IMR-90 (cell line): Measurements from ENCODE around the gene UAP1. TPM values are rescaled to one million over a fixed set of nuclear protein-coding genes. Genes with fewer than 3 reads are reported as not detected.

Experiments
- ATAC-seq: fragments of 200-7000 bp; cut with Tn5 transposase; 2 replicates; pipeline ENCODE4 v1.9.1; 2020; ENCODE audit warnings: low read depth, mild to moderate bottlenecking, moderate library complexity
- BruUV-seq: library from RNA; stranded (reverse); fragments of 400-500 nt; replicated peaks from 2 replicates; lab custom pipeline; 2021; lab: Mats Ljungman, UMichigan
- CTCF ChIA-PET: fragments of 300-600 bp; formaldehyde crosslinking; extraction: SDS; loops from one replicate; lab custom pipeline; 2021; ENCODE audit warnings: antibody characterized with exemption; lab: Yijun Ruan, JAX
- POLR2A ChIA-PET: fragments of 300-600 bp; sonication (Branson Sonifier 250); formaldehyde crosslinking; loops from one replicate; lab custom pipeline; 2022; ENCODE audit warnings: antibody characterized with exemption; ENCODE audit not compliant: unreplicated experiment; lab: Charles Lee
- DNase-seq: peaks from one replicate; pipeline ENCODE4 v3.0.0; 2013
- H2AFZ ChIP-seq: replicated peaks from 2 replicates; pipeline ENCODE3; 2013; ENCODE audit warnings: low read length, mild to moderate bottlenecking; ENCODE audit not compliant: poor library complexity
- H2AK5ac ChIP-seq: 2 replicates; pipeline ENCODE4 v1.6.1; 2013; ENCODE audit warnings: low read depth, low read length, inconsistent platforms
- H2AK9ac ChIP-seq: replicated peaks from 2 replicates; pipeline ENCODE3; 2013; ENCODE audit warnings: mild to moderate bottlenecking, low read depth, low read length, moderate library complexity; ENCODE audit not compliant: poor library complexity
- H2BK120ac ChIP-seq: 2 replicates; pipeline ENCODE4 v1.6.1; 2013; ENCODE audit warnings: low read depth, low read length, inconsistent platforms
- H2BK15ac ChIP-seq: 3 replicates; pipeline ENCODE4 v1.6.1; 2013; ENCODE audit warnings: low read depth, low read length, inconsistent platforms
- H2BK20ac ChIP-seq: 2 replicates; pipeline ENCODE4 v1.6.1; 2013; ENCODE audit warnings: low read depth, mild to moderate bottlenecking, inconsistent platforms, low read length, moderate library complexity
- H2BK5ac ChIP-seq: 2 replicates; pipeline ENCODE4 v1.6.1; 2013; ENCODE audit warnings: mild to moderate bottlenecking, low read depth, low read length, inconsistent platforms; ENCODE audit not compliant: poor library complexity, severe bottlenecking
- H3K14ac ChIP-seq: replicated peaks from 2 replicates; pipeline ENCODE4 v1.6.1; 2013; ENCODE audit warnings: low read depth, low read length, inconsistent platforms
- H3K18ac ChIP-seq: 2 replicates; pipeline ENCODE4 v1.6.1; 2013; ENCODE audit warnings: low read depth, low read length, control low read depth
- H3K23ac ChIP-seq: 2 replicates; pipeline ENCODE4 v1.6.1; 2013; ENCODE audit warnings: low read depth, low read length, inconsistent platforms
- H3K27ac ChIP-seq: 2 replicates; pipeline ENCODE4 v1.5.1; 2013; ENCODE audit warnings: mild to moderate bottlenecking, control low read depth, low read length; ENCODE audit not compliant: insufficient read depth
- H3K27me3 ChIP-seq: 2 replicates; pipeline ENCODE4 v1.6.1; 2013; ENCODE audit warnings: low read length; ENCODE audit not compliant: control insufficient read depth, insufficient read depth
- H3K36me3 ChIP-seq: 2 replicates; pipeline ENCODE4 v1.6.1; 2013; ENCODE audit warnings: low read length, mixed read lengths; ENCODE audit not compliant: control insufficient read depth, insufficient read depth
- H3K4ac ChIP-seq: 2 replicates; pipeline ENCODE4 v1.6.1; 2013; ENCODE audit warnings: low read depth, low read length, inconsistent platforms
- H3K4me1 ChIP-seq: 2 replicates; pipeline ENCODE4 v1.6.1; 2013; ENCODE audit warnings: low read length, mixed read lengths; ENCODE audit not compliant: control insufficient read depth, insufficient read depth
- H3K4me2 ChIP-seq: 2 replicates; pipeline ENCODE4 v1.6.1; 2013; ENCODE audit warnings: low read depth, mild to moderate bottlenecking, control low read depth, low read length, moderate library complexity
- H3K4me3 ChIP-seq: 2 replicates; pipeline ENCODE4 v1.5.1; 2013; ENCODE audit warnings: low read depth, mild to moderate bottlenecking, control low read depth, low read length, moderate library complexity; ENCODE audit not compliant: insufficient read depth
- H3K56ac ChIP-seq: 2 replicates; pipeline ENCODE4 v1.6.1; 2013; ENCODE audit warnings: low read length, inconsistent platforms; ENCODE audit not compliant: insufficient read depth; ENCODE audit errors: extremely low read depth
- H3K79me1 ChIP-seq, 2 experiments: 2 replicates each; pipeline ENCODE4 v1.6.1; 2013; ENCODE audit warnings: low read length in 2 of 2, inconsistent platforms in 1 of 2, low read depth in 1 of 2
- H3K9ac ChIP-seq: 2 replicates; pipeline ENCODE4 v1.6.1; 2013; ENCODE audit warnings: low read depth, low read length, control low read depth
- H3K9me1 ChIP-seq: 2 replicates; pipeline ENCODE4 v1.6.1; 2013; ENCODE audit warnings: low read length, inconsistent platforms; ENCODE audit not compliant: insufficient read depth
- H3K9me3 ChIP-seq: 2 replicates; pipeline ENCODE4 v1.6.1; 2013; ENCODE audit warnings: low read length; ENCODE audit not compliant: control insufficient read depth, insufficient read depth
- H4K20me1 ChIP-seq: 2 replicates; pipeline ENCODE4 v1.6.1; 2013; ENCODE audit warnings: low read length, inconsistent platforms; ENCODE audit not compliant: insufficient read depth
- H4K5ac ChIP-seq: 2 replicates; pipeline ENCODE4 v1.6.1; 2013; ENCODE audit warnings: mild to moderate bottlenecking, low read depth, low read length, control low read depth
- H4K8ac ChIP-seq, 2 experiments: 2 replicates each; pipeline ENCODE4 v1.6.1; 2013; ENCODE audit warnings: low read depth in 2 of 2, low read length in 2 of 2, control low read depth in 1 of 2, inconsistent platforms in 1 of 2
- H4K91ac ChIP-seq: 2 replicates; pipeline ENCODE4 v1.6.1; 2013; ENCODE audit warnings: low read depth, low read length, inconsistent platforms; ENCODE audit not compliant: insufficient read depth
- CHD1 ChIP-seq: IDR thresholded peaks from 2 replicates; pipeline ENCODE4 v1.6.1; 2012; ENCODE audit warnings: low read depth, low read length, improper control_type of control experiment
- MAFK ChIP-seq: IDR thresholded peaks from 2 replicates; pipeline ENCODE4 v1.6.1; 2012; ENCODE audit warnings: low read depth, low read length, improper control_type of control experiment
- MXI1 ChIP-seq: IDR thresholded peaks from 2 replicates; pipeline ENCODE4 v1.6.1; 2012; ENCODE audit warnings: low read depth, mild to moderate bottlenecking, low read length, moderate library complexity, borderline replicate concordance
- NFE2L2 ChIP-seq: fragments of 150-350 bp; IDR thresholded peaks from 2 replicates; pipeline ENCODE4 v1.6.1; 2016; ENCODE audit warnings: low read depth, mild to moderate bottlenecking, low read length
- SMC3 ChIP-seq: fragments of 150-350 bp; IDR thresholded peaks from 2 replicates; pipeline ENCODE4 v1.6.1; 2016; ENCODE audit warnings: low read depth, mild to moderate bottlenecking, antibody characterized with exemption, low read length, moderate library complexity
- USF2 ChIP-seq: fragments of 150-350 bp; IDR thresholded peaks from 2 replicates; pipeline ENCODE4 v1.6.1; 2017; ENCODE audit warnings: mild to moderate bottlenecking, antibody characterized with exemption, low read length, low read depth
- WGBS, 2 experiments: methylation state at CpG; one replicate each; pipeline versions ENCODE4 v1.1.5 to v1.1.7; 2013; ENCODE audit warnings: missing lambda C conversion rate in 2 of 2; ENCODE audit not compliant: insufficient read length in 1 of 2; ENCODE audit errors: extremely low coverage in 2 of 2; 5-methylcytosine and 5-hydroxymethylcytosine counted together
- dilution Hi-C: fragments of 300-500 bp; cut with HindIII; formaldehyde crosslinking; loops from one replicate; pipeline ENCODE4 v1.14.3; 2018; ENCODE audit warnings: low sequenced_read_pairs; ENCODE audit not compliant: unreplicated experiment
- in situ Hi-C: fragments of 300-500 bp; cut with MboI; formaldehyde crosslinking; loops from 3 replicates; pipeline ENCODE4 v1.14.3; 2019; ENCODE audit warnings: low sequenced_read_pairs, inconsistent platforms, mixed read lengths
- intact Hi-C: fragments of 100-400 bp; cut with micrococcal nuclease; formaldehyde crosslinking; loops from 2 replicates; pipeline ENCODE4 v1.10.0; 2022
- polyA plus RNA-seq, 3 experiments: library from polyadenylated mRNA; depleted of rRNA; stranded (reverse); fragments of >200 nt; gene quantifications; 2 replicates each; pipeline ENCODE4 v1.2.3, GENCODE V29; 2012; ENCODE audit warnings: low replicate concordance in 1 of 3
- total RNA-seq: library from RNA; depleted of rRNA; stranded (reverse); fragments of >200 nt; gene quantifications from 2 replicates; pipeline ENCODE4 v1.2.3, GENCODE V29; 2012
- TF ChIP-seq, protein P1 (sequence below): fragments of 150-350 bp; IDR thresholded peaks from 2 replicates; pipeline ENCODE4 v1.6.1; 2016; ENCODE audit warnings: low read depth, mild to moderate bottlenecking, low read length, moderate library complexity, borderline replicate concordance

UAP1 gene
- total and polyA plus RNA-seq, 2 of the 4 experiments (the other 2 are of a cell fraction), result 93.4 to 196 TPM

DNA sequence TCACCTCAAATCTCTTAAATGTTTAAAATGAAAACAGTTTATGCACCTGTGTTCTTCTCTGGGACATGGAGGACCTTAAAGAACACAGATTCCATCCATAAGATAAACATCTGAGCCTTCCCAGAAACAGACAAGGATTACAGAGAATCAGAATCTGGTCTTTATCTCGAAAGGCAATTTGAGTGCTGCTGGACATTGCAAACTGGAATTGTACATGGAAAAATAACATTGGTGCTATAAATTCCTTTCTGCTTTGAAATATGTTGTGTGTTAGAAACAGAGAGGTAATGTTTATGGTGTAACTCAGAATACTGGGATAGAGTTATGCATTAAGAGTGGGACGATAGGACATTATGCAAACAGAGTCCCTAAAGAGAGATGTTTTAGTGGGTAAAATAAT is 64.2 kb downstream of the UAP1 start:
- dilution Hi-C loops (no loop called here), intact Hi-C loops (no loop called here), in situ Hi-C loops (no loop called here)
- Histone ChIP-seq H3K4me3 (no peak overlapping the region), H3K56ac (no peak overlapping the region), H4K8ac (no peak overlapping the region), H2AFZ (no peak overlapping the region), H4K91ac (no peak overlapping the region), H2AK9ac (no peak overlapping the region), H2BK15ac (no peak overlapping the region), H4K20me1 (no peaks in the 10 kb centered on the region), H3K79me1 (peaks cover 0 to 9% of the 10 kb centered on the region in 2 experiments; a peak in 2 of 4 replicates), H3K36me3 (no peaks in the 10 kb centered on the region), H2BK5ac (no peak overlapping the region), H3K9me3 (no peaks in the 10 kb centered on the region), H3K27ac (no peak overlapping the region), H4K5ac (no peak overlapping the region), H2BK120ac (no peak overlapping the region), H3K18ac (no peak overlapping the region), H3K9ac (no peak overlapping the region), H3K9me1 (peaks cover 8% of the 10 kb centered on the region), H2AK5ac (no peak overlapping the region), H3K27me3 (no peaks in the 10 kb centered on the region), H3K23ac (no peak overlapping the region), H3K4ac (no peak overlapping the region), H3K4me1 (peaks cover 8% of the 10 kb centered on the region), H3K4me2 (no peak overlapping the region), H2BK20ac (no peak overlapping the region), H3K14ac (no peak overlapping the region)
- BruUV-seq, result no TSS peak
- no peak for DNase-seq
- WGBS, 2 experiments, result no CpG with 5 or more reads among the region's 2 CpGs
- CTCF ChIA-PET, result interaction anchor here (0.5 kb wide), 1 partner anchor 11 kb away, joined by 3 read pairs; no protein-coding TSS in a partner anchor
- POLR2A ChIA-PET, result no interaction called here
- ATAC-seq, result no peak; the same call in 1 of the 2 replicates
- TF ChIP-seq CHD1, result no peak
- TF ChIP-seq SMC3, result no peak
- TF ChIP-seq MXI1, result no peak
- no peak for TF ChIP-seq USF2
- TF ChIP-seq NFE2L2, result no peak
- no peak for TF ChIP-seq MAFK
- TF ChIP-seq, protein P1, sequence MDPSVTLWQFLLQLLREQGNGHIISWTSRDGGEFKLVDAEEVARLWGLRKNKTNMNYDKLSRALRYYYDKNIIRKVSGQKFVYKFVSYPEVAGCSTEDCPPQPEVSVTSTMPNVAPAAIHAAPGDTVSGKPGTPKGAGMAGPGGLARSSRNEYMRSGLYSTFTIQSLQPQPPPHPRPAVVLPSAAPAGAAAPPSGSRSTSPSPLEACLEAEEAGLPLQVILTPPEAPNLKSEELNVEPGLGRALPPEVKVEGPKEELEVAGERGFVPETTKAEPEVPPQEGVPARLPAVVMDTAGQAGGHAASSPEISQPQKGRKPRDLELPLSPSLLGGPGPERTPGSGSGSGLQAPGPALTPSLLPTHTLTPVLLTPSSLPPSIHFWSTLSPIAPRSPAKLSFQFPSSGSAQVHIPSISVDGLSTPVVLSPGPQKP, result no peak
